GM18520 (cell line): ENCODE data around the gene PLGLB1.
"Not testable (repeated sequence)": the region's sequence is repeated elsewhere in the genome, so short reads cannot be mapped to it uniquely, and the experiment has no call there.

Source experiments
- ATAC-seq: cut with Tn5 transposase; IDR thresholded peaks from one replicate; pipeline ENCODE4 v1.9.1; 2021; ENCODE audit not compliant: unreplicated experiment

Gene PLGLB1

GRCh38 chr2:87021744-87022143 is at the start of gene PLGLB1:
Gene PLGLB1 (minus strand): TSS chr2:87021844. CDS start chr2:87021783, 61 bp downstream.
- ATAC-seq = not testable (repeated sequence)

GRCh38 chr2:87064305-87064704 is 42.7 kb upstream of the PLGLB1 start:
- ATAC-seq = not testable (repeated sequence)

DNA sequence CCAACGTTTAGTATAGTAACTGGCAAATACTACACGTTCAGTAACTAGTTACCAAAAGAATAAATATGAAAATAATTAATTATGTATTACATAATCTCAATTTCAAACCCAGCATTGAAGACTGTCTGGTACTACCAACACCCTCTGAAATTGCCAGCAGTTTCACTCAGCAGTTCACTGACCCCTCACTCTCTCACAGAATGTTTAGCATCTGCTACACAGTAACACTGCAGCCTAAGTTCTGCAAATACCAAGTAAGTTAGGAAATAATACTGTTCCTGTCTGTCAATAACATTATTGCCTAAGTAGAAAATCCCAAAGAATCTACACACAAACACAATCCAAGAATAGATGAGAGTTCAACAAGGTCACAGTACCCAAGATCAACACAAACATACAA is 41.8 kb upstream of the PLGLB1 start:
- not testable (repeated sequence) for ATAC-seq

DNA sequence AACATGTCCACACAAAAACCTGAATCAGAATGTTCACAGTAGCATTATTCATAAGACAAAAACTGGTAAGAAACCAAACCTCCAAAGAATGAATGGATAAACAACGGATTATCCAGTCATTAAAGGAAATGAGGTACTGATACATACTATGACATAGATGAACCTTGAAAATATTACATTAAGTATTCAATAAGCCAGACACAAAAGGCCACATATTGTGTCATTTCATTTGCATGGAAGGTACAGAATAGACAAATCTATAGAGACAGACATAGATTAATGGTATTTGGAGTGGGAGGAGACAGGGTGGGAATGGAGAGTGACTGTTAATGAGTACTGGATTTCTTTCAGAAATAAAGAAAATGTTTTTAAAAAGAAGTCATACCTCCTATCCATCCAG is 39.9 kb upstream of the PLGLB1 start:
- ATAC-seq = not testable (repeated sequence)

GRCh38 chr2:87057606-87058005 is 36.0 kb upstream of the PLGLB1 start:
- ATAC-seq = not testable (repeated sequence)

DNA sequence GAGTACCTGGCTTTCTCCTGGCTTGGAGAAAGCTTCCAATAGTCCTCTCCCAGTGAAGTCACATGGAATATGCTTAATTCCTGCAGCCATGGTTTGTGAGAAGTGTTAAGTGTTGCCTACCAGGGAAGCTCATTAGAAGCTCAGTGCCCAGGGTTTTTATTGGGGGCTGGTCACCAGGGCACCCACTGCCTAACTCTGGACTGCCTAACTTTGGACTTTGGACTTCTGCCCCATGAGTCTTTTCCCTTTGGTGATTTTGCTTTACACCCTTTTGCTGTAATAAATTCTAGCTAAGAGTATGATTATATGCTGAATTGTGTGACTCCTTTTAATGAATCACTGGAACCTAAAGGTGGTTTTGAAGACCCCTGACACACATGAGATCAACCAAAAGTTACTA is 35.2 kb upstream of the PLGLB1 start:
- not testable (repeated sequence) for ATAC-seq

DNA sequence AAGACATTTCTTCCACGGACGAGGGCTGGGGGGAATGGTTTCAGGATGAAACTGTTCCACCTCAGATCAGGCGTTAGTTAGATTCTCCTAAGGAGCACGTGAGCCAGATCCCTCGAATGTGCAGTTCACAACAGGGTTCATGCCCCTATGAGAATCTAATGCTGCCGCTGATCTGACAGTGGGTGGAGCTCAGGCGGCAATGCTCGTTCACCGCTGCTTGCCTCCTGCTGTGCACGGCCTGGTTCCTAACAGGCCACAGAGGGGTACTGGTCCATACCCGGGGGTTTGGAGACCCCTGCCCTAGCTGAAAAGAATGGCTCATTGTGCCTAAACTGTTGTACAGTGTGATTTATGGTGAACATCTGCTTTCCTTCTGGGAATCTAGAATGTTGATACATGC is 34.8 kb upstream of the PLGLB1 start:
- not testable (repeated sequence) for ATAC-seq

DNA sequence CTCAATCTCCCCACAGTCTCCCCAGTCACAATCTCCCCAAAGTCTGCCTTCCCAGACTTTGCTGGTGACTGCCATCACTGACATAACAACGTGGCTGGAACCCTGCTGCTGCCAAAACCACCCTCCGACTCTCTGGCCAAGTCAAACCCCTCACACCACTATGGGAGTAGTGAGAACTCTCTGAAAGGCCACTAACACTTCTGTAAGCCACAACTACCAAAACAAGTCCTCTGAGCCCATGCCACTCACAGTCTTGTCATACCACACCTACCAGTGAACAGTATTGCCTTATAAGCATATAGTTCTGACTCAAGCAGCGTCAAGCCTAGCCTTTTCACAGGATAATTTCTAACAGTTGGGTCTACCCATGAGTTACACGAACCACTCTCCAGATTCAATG is 32.7 kb upstream of the PLGLB1 start:
- not testable (repeated sequence) for ATAC-seq

DNA sequence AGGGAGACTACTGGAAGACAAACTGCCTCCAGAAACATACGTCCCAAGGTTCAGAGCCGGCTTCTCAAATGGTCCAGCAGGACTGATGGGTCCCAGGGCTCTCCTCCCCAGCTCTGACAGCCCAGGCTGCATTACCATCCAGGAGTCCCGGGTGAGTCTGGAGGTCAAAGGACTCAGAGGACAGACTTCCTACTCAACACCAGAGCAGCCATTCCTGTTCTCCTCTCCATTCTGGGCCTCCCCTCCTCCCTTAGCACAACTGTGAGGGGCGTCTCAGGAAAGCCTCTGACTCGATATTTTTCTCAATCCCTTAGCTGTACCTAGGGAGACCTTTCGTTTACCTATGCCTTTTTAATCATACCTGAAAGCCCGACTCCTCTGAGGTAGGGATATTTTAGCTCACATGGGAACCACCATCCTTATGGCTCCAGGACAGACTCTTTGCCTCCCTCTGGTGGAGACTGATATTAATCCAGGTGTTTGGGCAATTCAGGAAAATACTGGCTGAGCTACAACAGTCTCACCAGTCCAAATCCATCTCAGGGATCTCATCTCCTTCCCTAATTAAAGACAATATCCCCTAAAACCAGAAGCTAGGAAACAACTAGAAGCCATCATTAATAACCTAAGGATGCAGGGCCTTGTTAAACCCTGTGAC is 19.8 kb upstream of the PLGLB1 start:
- not testable (repeated sequence) for ATAC-seq

- not testable (repeated sequence) for ATAC-seq
Observed at GRCh38 chr2:87028607-87029006, 7.0 kb upstream of the PLGLB1 start.

GRCh38 chr2:87026816-87027215 is 5.2 kb upstream of the PLGLB1 start:
- ATAC-seq = not testable (repeated sequence)

- not testable (repeated sequence) for ATAC-seq
Observed at GRCh38 chr2:87025927-87026326, 4.3 kb upstream of the PLGLB1 start.

DNA sequence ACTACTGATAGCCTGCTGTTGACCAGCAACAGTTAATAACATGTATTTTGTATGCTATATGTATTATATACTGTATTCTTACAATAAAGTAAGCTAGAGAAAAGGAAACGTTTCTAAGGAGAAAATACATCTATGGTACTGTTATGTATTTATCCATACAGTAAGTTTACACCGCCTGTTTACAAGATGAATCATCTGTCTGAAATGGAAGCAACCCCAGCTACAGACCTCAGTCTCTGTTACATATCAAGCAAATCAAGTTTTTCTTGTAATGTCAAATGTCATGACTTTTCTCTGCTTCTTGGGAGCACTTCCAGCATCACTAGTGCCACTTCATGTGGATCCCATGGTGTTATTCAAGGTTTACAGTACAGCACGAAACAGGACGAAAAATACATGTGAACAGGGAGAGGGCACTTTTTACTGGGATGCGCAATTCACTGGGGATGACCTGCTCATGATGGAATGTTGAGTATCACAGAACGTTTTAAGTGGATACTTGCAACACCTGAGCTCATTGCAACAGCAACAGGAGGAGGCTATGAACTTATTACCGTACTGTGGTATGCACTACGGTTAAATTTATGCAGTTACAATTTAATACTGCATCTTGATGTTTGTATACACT is 2.5 kb upstream of the PLGLB1 start:
- ATAC-seq = not testable (repeated sequence)

GRCh38 chr2:87021043-87021442 is 601 bp downstream of the PLGLB1 start:
- ATAC-seq = not testable (repeated sequence)

GRCh38 chr2:87019053-87019452 is 2.6 kb downstream of the PLGLB1 start:
- ATAC-seq = not testable (repeated sequence)

DNA sequence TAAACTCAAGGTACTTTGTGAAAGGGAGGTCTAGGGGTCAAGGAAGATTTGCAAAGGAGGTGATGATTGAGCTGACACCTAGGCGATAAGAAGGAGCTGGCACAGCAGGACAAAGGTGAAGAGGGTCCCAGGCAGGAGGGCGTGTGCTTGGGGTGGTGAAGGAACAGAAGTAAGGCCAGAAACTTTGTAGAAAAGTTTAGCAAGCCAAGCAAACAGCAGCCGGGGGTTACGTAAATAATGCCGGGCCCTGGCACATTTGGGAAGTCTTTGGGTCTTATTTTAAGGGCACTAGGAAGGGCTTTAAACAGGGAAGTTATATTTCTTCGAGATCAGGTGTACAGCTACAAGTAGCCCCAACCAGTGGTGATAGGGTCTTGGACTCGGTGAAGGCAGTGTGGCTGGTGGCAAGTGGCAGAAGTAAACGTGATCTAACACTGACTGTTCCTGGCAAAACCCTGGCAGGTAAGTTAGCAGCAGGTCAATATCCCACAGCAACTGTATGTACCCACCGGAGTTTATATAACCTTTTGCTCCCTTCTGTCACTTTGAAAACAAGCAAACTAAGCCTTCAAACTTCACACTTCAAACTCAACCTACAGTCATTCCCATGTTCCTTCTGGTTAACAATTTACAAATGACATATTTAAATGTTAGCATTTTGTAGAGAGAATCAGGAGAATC is 7.0 kb downstream of the PLGLB1 start:
- not testable (repeated sequence) for ATAC-seq

DNA sequence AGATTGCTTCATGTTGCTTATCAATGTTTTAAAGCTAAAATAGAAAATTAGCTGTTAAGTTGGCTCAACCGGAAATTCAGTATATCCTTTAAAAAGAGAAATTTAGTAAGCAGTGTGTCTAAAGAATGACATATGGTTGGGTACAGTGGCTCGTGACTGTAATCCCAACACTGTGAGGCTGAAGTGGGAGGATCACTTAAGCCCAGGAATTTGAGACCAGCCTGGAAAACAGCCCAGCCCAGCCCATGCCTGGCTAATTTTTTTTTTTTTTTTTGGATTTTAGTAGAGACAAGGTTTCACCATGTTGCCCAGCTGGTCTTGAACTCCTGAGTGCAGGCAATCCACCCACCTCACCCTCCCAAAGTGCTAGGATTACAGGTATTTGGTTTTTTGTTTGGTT is 17.2 kb downstream of the PLGLB1 start:
- not testable (repeated sequence) for ATAC-seq
